ENCODE measurements around the gene CYTIP.

Gene CYTIP

GRCh38 chr2:157463002-157463401 lies 19.1 kb upstream of the CYTIP start:
- no peak for DNase-seq (ENCODE audit: low read depth)

GRCh38 chr2:157460897-157461296 lies 17.0 kb upstream of the CYTIP start:
- no peak for DNase-seq (ENCODE audit: low read depth)

- no peak for DNase-seq (ENCODE audit: low read depth)
Observed at GRCh38 chr2:157460384-157460837, 16.5 kb upstream of the CYTIP start.

GRCh38 chr2:157459486-157459885 lies 15.6 kb upstream of the CYTIP start:
- DNase-seq (ENCODE audit: low read depth), result no peak

- DNase-seq (ENCODE audit: low read depth), result no peak
Observed at GRCh38 chr2:157447741-157448140, 3.9 kb upstream of the CYTIP start.

GRCh38 chr2:157447031-157447430 lies 3.1 kb upstream of the CYTIP start:
- DNase-seq (ENCODE audit: low read depth), result no peak

GRCh38 chr2:157444641-157445040 lies 752 bp upstream of the CYTIP start:
- no peak for DNase-seq (ENCODE audit: low read depth)

- DNase-seq (ENCODE audit: low read depth), result no peak
Observed at GRCh38 chr2:157443090-157443489, 799 bp downstream of the CYTIP start.

- DNase-seq (ENCODE audit: low read depth), result no peak
Observed at GRCh38 chr2:157442636-157443035, 1.3 kb downstream of the CYTIP start.

- DNase-seq (ENCODE audit: low read depth), result no peak
Observed at GRCh38 chr2:157442191-157442590, 1.7 kb downstream of the CYTIP start.

GRCh38 chr2:157441072-157441454 lies 2.8 kb downstream of the CYTIP start:
- DNase-seq (ENCODE audit: low read depth), result no peak

- DNase-seq (ENCODE audit: low read depth), result no peak
Observed at GRCh38 chr2:157440404-157441071, 3.4 kb downstream of the CYTIP start.

- DNase-seq (ENCODE audit: low read depth), result no peak
Observed at GRCh38 chr2:157439824-157440186, 4.1 kb downstream of the CYTIP start.

GRCh38 chr2:157438863-157439823 lies 4.7 kb downstream of the CYTIP start:
- DNase-seq (ENCODE audit: low read depth), result no peak

GRCh38 chr2:157433394-157433793 lies 10.5 kb downstream of the CYTIP start:
- DNase-seq (ENCODE audit: low read depth), result peak; percentile 4

- no peak for DNase-seq (ENCODE audit: low read depth)
Observed at GRCh38 chr2:157432475-157433106, 11.3 kb downstream of the CYTIP start.

- DNase-seq (ENCODE audit: low read depth), result no peak
Observed at GRCh38 chr2:157431176-157431575, 12.7 kb downstream of the CYTIP start.

- no peak for DNase-seq (ENCODE audit: low read depth)
Observed at GRCh38 chr2:157428500-157429175, 15.3 kb downstream of the CYTIP start.

GRCh38 chr2:157427922-157428303 lies 16.0 kb downstream of the CYTIP start:
- no peak for DNase-seq (ENCODE audit: low read depth)

- DNase-seq (ENCODE audit: low read depth), result no peak
Observed at GRCh38 chr2:157427003-157427921, 16.6 kb downstream of the CYTIP start.

- DNase-seq (ENCODE audit: low read depth), result no peak
Observed at GRCh38 chr2:157426477-157426994, 17.4 kb downstream of the CYTIP start.

All from GM04503 (cell line).